DMS153 treated with DMSO at 0.1 percent for 48 hours (cell line): ENCODE results near the gene POLA1.

Experiments used
- DNase-seq: peaks from one replicate; lab custom pipeline; 2025; ENCODE audit not compliant: unreplicated experiment; lab: John Stamatoyannopoulos, UW

POLA1 gene

DNA sequence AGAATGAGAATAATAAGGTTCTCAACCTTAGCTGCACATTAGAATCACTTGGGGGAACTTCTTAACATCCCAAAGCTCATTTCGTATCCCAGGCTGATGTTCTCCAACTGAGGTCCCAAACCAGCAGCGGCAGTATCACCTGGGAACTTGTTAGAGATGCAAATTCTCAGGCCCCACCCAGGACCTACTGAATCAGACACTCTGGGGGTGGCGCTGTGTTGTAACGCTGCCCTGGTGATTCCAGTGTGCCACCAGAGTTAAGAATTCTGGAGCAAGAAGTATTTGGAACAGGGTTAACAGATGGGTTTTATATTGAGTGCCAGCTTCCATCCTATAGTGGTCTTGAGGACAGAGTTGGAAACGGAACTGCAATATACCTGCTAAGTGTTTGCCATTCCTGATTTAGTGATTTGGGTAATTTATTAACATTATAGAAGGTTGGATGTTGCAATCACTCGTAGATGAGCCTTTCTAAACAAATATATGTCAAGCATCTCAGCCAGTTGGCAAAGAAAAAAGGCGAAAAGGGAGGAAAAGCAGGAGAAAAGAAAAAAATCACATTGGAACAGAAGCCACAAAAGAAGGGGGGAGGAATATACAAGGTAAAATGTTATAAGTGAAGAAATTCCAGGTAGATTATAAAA is 181.0 kb downstream of the POLA1 start:
- no peak for DNase-seq

DNA sequence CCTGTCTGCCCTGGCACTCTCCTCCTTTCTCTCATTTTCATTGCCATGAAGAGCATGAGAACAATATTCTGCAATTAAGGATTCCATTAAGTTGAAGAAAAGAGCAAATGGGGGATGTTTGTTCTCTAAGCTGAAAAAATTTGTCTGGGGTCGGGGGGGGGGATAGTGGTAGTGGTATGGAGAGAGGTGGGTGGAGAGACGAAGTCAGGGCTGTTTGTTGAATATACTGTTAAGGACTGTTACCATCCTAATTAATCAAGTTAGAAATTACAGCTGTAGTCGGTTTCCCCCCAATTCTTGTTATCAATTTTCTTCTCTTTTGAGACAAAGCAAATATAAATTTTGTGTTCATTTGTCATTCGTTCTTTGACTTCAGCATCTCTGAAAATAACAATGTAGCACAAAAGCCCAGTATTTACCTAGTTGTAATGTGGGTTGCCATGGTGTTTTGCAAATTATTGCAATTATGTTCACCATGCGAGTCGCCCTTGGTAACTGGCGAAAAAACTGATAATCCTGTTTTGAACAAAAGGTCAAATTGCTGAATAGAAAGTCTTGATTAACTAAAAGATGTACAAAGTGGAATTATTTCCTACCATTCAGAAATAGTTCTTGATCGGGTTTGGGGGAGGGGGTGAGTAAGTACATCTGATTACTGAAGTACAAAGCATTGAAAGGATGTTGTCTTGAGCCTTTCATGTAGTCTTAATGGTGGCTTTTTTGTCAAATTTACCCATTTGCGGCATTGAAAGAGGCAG is 183.0 kb downstream of the POLA1 start:
- DNase-seq, result no peak

DNA sequence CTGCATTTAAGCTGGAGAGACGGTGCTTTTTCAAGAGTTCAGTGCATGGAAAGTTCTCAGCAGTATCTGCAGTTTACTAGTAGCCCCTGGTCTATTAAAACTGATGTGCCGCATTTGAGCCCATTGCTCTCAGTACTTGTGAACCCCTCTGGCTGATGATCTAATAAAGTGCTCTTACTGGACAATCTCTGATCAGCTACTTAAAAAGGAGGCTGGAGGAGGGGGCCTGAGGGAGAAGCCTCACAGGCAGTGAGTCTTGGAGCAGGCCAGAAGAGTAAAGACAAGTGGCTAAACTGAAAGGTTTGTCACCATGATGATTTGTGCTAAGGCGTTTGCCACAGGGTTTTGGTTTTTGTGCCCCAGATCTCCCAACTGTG is 183.6 kb downstream of the POLA1 start:
- no peak for DNase-seq

DNA sequence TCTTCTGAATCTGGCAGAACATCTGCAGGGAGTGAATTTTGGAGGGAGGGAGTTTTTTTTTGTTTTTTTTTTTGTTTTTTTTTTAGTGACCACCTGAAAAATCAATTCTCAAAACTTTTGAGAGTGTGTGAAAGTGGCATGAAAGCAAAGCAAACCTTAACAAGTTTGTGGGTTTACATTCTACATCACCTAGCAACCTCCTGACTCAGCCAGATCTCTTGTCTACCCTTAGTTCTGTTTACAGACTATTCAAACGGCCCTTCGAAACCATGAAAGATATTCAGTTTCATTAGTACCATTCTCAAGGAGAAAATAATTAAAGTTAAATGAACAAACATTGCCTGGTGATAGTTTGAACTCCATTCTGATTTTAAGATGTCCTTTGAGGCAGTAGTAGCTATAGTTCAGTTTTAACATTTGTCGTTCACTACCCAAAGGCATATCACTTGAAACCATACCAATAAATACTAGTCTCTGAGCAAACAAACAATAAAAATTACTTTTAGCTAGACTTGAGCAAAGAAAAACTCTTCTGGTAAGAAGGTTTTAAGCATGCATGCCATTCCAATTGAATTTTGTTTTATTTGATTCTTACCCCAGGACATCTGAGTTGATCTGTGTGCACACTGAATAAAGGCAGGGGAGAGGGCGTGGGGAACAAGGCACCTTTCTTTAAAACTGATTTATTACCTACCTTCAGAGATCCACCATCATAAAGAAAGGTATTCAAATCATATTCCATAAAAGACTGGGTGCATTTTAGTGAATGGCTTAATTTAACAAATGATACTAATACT is 184.3 kb downstream of the POLA1 start:
- no peak for DNase-seq

DNA sequence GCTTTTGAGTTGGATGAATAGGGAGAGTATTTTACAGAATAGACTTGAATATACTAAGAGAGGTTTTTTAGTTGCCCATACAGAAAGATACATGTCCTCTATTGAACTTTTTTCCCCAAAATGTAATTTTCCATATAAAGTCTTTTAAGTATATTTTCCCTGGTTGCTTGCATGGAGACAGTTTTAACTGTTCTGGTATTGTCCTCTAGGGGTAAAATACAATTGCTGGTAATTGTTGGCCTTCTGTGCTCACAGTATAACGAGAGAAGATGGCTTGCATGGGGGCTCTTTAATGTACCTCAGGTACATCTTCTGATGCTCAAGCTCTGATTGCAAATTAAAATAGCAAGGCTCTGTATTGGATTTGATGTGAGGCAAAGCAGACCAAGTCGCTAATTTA is 186.0 kb downstream of the POLA1 start:
- DNase-seq, result no peak

DNA sequence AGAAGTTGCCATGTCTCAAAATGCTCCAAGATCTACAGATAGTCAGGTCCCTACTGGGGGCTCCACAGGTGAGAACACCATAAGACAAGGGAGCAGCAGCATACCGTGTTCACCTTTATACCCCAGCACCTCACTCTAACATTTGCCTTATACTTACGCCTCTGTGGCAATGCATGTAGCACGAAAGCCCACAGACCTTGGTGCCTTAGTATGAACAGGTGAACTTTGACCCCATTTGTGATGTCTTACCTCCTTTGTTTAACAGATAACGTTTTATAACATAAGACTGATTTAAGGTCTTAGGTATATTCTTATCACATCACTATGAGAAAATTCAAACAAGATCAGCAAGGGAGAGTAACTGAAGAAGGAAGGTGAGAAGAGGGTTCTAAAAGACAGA is 193.2 kb downstream of the POLA1 start:
- DNase-seq, result no peak

DNA sequence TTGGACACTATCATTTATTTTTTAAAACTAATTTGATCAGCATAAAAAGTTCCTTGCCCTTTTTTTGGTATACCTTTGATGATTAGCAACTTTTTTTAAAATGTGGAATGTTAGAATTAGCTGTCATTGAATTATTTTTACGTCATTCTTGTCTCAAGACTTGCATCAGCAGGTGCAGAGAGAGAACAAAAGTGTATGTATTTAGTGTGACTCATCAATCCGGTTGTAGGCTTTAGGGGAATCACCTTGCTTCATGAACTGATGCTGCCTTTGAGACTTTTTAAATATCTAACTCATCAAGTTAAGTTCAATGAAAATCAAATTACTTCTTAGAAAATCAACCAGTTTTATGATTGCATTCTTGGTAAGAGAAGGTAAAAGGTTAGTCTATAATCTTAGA is 197.0 kb downstream of the POLA1 start:
- DNase-seq, result no peak

DNA sequence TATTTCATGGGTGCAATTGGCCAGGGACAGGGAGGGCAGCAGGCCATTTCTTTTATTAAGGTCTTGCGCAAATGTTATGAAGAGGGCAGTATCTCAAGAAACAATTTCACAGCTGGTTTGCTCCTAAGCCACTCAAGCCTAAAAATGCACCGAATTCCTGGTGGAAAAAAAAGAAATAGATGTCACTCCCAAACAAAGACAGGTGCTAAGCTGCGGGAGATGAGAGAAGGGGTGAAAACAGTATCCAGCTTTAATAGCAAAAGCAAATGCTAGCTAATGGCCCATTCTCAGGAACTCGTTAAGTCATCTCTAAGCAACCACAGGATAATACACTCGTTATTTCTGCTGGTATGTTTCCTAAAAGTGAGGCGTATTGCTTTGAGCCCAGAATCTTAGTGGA is 205.7 kb downstream of the POLA1 start:
- DNase-seq, result no peak

DNA sequence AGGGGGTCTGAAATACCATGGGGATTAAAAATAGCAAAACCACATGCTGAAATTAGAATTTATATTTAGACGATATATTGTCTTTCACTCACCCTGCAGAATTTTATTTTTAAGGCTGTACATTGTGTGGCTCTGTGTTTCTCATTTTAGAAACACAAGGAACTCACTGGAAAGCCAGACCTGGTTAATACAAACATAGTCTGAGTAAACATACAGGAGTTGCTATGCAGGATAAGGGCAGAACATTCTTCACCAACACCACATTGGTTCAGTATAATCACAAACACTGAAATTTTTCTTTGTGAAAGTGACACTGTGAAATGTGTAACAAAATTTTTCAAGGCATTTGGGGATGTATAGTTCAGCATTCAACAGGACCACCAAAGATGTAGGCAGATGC is 206.5 kb downstream of the POLA1 start:
- DNase-seq, result no peak

DNA sequence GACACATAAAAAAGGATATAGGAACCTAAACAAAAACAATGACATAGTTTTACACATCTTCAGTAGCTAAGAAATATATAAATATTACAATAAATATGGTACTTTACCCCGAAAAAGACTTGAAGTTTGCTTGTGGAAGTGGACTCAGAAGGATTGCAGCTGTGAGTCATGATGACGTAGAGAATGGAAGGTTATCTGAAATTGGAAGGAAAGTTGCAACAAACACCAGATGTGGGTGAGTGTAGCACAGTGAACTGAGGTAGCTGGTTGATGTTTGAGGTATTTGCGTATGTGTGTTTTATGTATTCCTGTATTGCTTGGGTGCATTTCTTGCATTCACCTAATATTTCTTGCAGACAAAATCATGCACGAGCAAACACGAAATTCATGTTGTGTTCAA is 209.1 kb downstream of the POLA1 start:
- DNase-seq, result no peak

DNA sequence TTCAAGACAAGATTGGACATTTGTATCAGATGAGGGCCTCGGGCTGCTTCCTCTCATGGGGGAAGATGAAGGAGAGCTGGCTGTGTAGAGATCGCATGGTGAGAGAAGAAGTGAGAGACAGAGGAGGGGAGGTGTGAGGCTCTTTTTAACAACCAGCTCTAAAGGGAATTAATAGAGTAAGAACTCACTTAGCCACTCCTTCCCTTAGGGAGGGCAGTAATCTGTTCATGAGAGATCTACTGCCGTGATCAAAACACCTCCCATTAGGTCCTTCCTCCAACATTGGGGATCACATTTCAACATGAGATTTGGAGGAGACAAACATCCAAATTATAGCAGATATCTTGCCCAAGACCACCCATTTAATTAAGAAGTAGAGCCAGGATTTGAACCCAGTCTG is 225.0 kb downstream of the POLA1 start:
- DNase-seq, result no peak

DNA sequence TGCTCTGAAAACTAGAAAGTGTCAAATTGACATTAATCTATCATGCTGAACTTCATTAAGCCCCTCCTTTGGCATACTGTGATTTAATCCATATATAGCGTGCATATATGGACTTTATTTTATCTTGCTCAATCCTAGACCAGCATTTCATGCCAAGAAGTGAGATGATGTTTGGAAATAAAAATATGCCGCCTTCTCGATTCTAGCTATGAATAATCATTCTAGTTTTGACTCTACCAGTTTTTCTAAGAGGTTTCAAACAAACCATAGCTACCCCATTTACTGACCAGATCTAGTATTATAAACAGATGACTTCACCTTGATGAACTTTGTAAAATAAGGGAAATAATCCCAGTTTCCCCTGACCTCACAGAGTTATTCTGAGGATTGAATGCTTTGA is 227.1 kb downstream of the POLA1 start:
- DNase-seq, result no peak

DNA sequence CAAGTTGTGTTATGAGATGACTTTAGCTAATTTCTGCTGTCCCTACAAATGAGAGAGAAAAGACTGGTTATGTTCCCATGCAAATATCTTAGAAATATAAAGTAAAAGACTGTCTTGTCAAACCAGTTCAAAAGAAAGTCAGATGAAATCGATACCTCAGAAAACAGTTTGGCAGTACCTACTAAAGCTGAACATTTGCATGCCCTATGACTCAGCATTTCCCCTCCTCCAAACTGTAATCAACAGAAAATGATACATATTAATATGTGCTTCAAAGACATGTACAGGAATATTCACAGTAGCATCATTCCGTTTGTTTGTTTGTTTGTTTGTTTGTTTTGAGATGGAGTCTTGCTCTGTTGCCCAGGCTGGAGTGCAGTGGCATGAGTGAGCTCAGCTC is 231.7 kb downstream of the POLA1 start:
- no peak for DNase-seq

DNA sequence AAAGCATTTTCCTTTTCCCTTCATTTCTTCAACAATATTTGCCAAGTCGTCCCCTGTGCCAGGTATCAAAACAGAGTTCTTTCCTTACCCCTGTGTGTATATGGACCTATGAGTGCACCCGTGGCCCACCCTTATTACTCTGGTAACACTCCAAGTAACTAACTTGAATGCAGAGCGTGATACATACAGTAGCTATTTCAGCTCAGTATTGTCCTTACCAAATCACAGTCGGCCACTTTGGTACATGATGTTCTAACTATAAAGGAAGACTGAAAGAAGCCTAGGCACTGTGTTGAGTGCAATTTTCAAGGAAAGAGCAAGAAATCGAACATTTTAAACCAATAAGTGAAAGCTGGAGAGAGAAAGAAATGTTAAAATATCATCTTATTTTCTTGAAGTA is 233.7 kb downstream of the POLA1 start:
- DNase-seq, result no peak

DNA sequence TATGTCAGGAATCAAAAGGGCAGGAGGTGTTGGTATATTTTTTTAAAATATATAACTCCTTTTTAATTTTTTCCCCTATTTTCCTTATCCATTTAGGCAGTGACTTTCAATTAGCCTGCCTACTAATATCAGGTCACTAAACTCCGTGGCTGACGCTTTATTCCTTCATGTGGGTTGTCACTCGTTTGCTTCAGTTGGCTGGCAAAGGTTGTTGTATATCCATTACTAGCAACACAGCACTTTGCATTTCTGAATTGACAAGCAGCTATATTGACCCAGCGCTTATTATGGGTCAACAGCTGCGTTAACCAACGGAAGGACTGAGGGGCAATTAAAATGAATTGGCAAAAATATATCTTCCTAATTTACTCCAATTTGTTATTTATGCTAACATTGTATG is 234.4 kb downstream of the POLA1 start:
- DNase-seq, result no peak

DNA sequence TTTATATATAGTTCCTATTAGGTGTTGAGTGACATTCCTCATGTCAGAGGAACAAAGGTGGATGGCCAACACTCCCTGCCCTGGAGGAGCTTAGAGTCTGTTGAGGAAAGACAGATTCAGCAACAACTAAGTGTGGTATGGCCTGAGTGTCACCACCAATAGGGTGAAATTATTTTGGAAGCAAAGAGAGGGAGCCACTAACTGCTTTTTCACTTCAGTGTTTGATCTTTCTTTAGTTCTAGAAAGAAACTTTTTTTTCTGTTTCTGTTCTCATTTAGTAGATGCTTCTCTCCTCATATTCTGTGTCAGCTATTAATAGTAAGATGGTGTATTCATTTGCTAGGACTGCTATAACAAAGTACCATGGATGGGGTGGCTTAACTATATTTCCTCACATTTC is 240.6 kb downstream of the POLA1 start:
- DNase-seq, result no peak

DNA sequence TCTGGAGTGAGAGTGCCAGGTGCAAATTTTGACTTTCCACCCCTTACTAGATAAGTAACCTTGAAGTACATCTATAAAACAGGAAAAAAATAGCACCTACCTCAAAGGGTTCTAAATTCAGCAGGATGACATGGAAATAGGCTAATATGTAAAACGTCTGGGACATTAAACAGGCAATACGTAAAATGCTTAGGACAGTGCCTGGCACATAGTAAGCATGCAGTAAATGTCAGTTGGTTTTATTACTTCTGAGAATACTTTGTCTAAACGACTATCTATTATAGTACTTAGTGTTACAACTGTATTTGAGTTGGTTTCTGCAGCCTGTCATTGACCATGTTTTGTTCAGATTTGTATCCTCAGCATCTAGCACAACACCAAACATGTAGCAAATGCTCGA is 251.3 kb downstream of the POLA1 start:
- no peak for DNase-seq

DNA sequence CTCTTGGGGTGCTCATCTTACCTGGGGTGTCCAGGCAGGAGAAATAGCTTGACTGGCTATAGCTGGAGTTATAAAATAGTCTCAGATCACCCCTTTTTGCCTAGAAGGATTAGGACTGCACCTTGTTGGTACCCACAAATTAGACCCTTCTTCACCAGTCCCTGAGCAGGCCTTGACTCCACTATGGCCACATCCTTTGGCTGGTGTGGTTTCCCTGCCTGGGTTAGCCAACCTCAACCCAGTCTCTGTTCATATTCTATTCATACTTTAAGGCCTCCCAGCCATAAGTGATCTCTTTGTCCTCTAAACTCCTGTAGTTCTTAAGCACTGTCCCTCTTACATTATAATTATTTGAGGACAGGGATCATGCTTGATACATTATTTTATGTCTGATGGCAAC is 252.7 kb downstream of the POLA1 start:
- no peak for DNase-seq

DNA sequence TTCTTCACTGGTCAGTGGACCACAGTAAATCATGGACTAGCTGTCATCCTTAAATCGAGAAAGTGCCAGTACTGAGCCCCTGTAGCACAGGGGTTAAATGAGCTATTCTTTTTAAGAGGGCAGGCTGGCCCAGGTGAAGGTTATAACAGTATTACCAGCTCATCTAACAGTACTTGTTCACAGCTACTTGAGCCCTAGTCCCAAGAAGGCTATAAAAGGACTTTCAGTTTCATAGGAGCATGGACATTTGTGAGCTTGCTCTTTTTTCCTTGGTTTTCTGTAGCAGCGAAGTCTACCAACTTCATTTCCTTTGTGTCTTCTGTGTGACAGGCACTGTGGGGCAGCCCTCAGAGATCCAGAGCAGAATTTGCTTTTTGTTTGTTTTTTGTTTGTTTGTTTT is 261.0 kb downstream of the POLA1 start:
- no peak for DNase-seq

DNA sequence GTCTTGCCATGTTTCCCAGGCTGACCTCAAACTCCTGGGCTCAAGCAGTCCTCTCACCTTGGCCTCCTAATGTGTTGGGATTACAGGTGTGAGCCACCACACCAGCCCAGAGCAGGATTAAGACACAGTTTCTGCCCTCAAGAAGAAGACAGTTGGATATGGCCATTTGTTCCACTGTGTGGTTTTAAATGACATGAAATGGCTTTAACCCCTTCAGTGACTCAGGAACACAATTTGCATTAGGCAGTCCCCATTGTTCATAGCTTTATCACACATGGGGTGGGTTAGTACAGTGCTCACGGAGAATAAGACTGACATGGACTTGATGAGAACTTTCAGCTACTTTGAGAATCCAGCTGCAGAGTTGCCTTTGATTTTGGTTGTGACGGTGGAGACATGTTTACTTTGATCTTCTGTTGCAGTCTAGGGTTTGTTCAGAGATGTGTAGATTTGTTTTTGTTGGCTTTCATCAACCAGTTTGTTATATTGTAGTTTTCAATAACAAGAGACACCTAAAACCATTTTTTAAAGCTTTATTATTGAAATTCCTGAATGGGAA is 261.7 kb downstream of the POLA1 start:
- no peak for DNase-seq

DNA sequence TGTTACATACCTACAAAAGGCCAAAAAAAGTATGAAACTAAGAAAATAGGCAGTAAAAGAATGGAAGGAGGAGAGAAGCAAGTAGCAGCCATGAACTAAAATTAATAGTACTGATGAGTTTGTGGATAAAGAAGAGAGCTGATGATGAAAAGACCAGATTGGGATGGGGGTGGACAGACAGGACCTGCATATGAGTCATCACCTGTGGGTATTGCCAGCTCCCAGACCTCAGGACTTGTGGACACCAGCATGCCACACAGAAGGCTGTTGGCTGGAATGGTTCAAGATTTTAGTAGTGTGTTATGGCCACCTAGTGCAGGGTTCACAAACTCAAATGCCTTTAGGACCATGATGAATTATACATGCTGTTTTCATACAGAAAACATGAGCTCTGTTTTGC is 263.1 kb downstream of the POLA1 start:
- no peak for DNase-seq

DNA sequence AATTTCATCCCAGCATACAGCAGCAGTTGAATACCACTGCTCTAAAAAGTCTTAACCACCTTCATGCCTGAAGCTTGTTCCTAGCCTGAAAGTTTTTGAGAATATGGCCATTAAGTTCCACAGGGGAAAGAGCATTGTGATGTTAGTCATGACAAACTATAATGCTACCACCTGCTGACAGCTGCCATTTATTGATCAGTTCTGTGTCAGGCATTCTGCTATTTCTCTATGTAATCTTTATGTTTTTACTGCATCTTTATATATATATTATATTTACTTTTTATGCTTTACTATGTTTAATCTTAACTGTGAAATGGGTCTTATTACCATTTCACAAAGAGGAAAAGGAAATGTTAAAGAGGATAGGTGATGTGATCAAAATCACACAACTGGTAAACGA is 268.1 kb downstream of the POLA1 start:
- DNase-seq, result no peak
